Urothelium cell line (cell line): Measurements from ENCODE around the gene MAP3K1.

Experiments used
- DNase-seq: peaks from one replicate; pipeline ENCODE4 v3.0.0; 2011; ENCODE audit warnings: low spot score, mixed read lengths
- FAIRE-seq: peaks from 2 replicates; lab custom pipeline; 2011; peaks lifted over from hg19 to GRCh38; lab: Jason Lieb, UNC

MAP3K1 gene

GRCh38 chr5:56845277-56845676, 29.9 kb downstream of the MAP3K1 start:
- DNase-seq, result no peak
- FAIRE-seq, result no peak

- no peak for DNase-seq
- FAIRE-seq, result no peak
Observed at GRCh38 chr5:56845904-56846480, 30.6 kb downstream of the MAP3K1 start.

- no peak for FAIRE-seq
Observed at GRCh38 chr5:56848206-56848605, 32.9 kb downstream of the MAP3K1 start.

GRCh38 chr5:56849671-56850070, 34.3 kb downstream of the MAP3K1 start:
- DNase-seq (no peak), FAIRE-seq (no peak)

More at GRCh38 chr5:56848206-56848605, 32.9 kb downstream of the MAP3K1 start:
- no peak for DNase-seq

GRCh38 chr5:56850423-56850822, 35.1 kb downstream of the MAP3K1 start:
- no peak for FAIRE-seq
- no peak for DNase-seq

- DNase-seq, result no peak
- no peak for FAIRE-seq
Observed at GRCh38 chr5:56851258-56851941, 36.1 kb downstream of the MAP3K1 start.

GRCh38 chr5:56852228-56853000, 37.1 kb downstream of the MAP3K1 start:
- DNase-seq (no peak), FAIRE-seq (no peak)

GRCh38 chr5:56853698-56854097, 38.3 kb downstream of the MAP3K1 start:
- FAIRE-seq, result no peak
- no peak for DNase-seq

- no peak for DNase-seq
- FAIRE-seq, result no peak
Observed at GRCh38 chr5:56854920-56855319, 39.6 kb downstream of the MAP3K1 start.

GRCh38 chr5:56856541-56857178, 41.3 kb downstream of the MAP3K1 start:
- no peak for DNase-seq
- no peak for FAIRE-seq

- FAIRE-seq (no peak), DNase-seq (no peak)
Observed at GRCh38 chr5:56858777-56859442, 43.6 kb downstream of the MAP3K1 start.

- no peak for DNase-seq
- no peak for FAIRE-seq
Observed at GRCh38 chr5:56861893-56862485, 46.6 kb downstream of the MAP3K1 start.

GRCh38 chr5:56862909-56863308, 47.6 kb downstream of the MAP3K1 start:
- no peak for FAIRE-seq
- DNase-seq, result no peak

GRCh38 chr5:56871777-56872176, 56.4 kb downstream of the MAP3K1 start:
- FAIRE-seq (no peak), DNase-seq (no peak)

- FAIRE-seq (no peak), DNase-seq (no peak)
Observed at GRCh38 chr5:56873056-56873455, 57.7 kb downstream of the MAP3K1 start.

GRCh38 chr5:56876327-56876726, 61.0 kb downstream of the MAP3K1 start:
- DNase-seq, result no peak
- no peak for FAIRE-seq

GRCh38 chr5:56881571-56881970, 66.2 kb downstream of the MAP3K1 start:
- DNase-seq, result no peak
- FAIRE-seq, result no peak

GRCh38 chr5:56893251-56893951, 78.1 kb downstream of the MAP3K1 start:
- DNase-seq, result no peak
- FAIRE-seq, result no peak

GRCh38 chr5:56896763-56897162, 81.4 kb downstream of the MAP3K1 start:
- no peak for FAIRE-seq

GRCh38 chr5:56898213-56898612, 82.9 kb downstream of the MAP3K1 start:
- FAIRE-seq (no peak), DNase-seq (no peak)

More at GRCh38 chr5:56896763-56897162, 81.4 kb downstream of the MAP3K1 start:
- no peak for DNase-seq
